ENCODE results near the gene TOGARAM1.

The TOGARAM1 gene

GRCh38 chr14:45028107-45028626, 66.2 kb downstream of the TOGARAM1 start:
- H3K4me3 ChIP-seq (replicated peaks in 1 of 2; ENCODE audit: low read depth in 2 of 2, low read length in 2 of 2), result no peak overlapping the region
- TF ChIP-seq, protein P1, sequence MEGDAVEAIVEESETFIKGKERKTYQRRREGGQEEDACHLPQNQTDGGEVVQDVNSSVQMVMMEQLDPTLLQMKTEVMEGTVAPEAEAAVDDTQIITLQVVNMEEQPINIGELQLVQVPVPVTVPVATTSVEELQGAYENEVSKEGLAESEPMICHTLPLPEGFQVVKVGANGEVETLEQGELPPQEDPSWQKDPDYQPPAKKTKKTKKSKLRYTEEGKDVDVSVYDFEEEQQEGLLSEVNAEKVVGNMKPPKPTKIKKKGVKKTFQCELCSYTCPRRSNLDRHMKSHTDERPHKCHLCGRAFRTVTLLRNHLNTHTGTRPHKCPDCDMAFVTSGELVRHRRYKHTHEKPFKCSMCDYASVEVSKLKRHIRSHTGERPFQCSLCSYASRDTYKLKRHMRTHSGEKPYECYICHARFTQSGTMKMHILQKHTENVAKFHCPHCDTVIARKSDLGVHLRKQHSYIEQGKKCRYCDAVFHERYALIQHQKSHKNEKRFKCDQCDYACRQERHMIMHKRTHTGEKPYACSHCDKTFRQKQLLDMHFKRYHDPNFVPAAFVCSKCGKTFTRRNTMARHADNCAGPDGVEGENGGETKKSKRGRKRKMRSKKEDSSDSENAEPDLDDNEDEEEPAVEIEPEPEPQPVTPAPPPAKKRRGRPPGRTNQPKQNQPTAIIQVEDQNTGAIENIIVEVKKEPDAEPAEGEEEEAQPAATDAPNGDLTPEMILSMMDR (IDR thresholded peaks at IDR 0.05; ENCODE audit: low read depth, low read length), result no peak
- no peak for DNase-seq (ENCODE audit: low read depth in 2 of 2)

GRCh38 chr14:45034730-45035129, 72.7 kb downstream of the TOGARAM1 start:
- TF ChIP-seq, protein P1 (IDR thresholded peaks at IDR 0.05; ENCODE audit: low read depth, low read length), result no peak
- DNase-seq (ENCODE audit: low read depth in 2 of 2), result no peak
- H3K4me3 ChIP-seq (replicated peaks in 1 of 2; ENCODE audit: low read depth in 2 of 2, low read length in 2 of 2), result no peak overlapping the region

DNA sequence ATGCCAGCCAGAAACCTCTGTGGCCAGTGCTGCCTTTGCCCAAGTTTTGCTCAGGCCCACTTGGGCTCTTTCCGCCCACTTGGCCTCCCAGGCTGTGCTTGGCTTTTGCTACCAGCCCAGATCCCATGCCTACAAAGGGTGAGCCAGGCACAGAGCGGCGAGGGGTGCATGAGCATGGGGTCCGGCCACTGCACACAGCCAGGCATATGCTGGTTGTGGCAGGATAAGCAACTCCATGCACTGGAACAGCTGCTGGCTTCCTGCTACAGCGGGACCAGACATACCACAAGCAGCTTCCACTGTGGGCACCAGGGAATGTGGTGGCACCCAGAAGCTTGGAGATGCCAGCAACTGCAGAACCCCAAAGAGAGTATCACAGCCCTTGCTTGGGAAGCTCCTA, 76.3 kb downstream of the TOGARAM1 start:
- TF ChIP-seq, protein P1 (IDR thresholded peaks at IDR 0.05; ENCODE audit: low read depth, low read length), result no peak
- DNase-seq (ENCODE audit: low read depth in 2 of 2), result no peak

GRCh38 chr14:45038865-45039264, 76.9 kb downstream of the TOGARAM1 start:
- H3K4me3 ChIP-seq (replicated peaks in 1 of 2; ENCODE audit: low read depth in 2 of 2, low read length in 2 of 2), result no peak overlapping the region
- TF ChIP-seq, protein P1 (IDR thresholded peaks at IDR 0.05; ENCODE audit: low read depth, low read length), result no peak
- no peak for DNase-seq (ENCODE audit: low read depth in 2 of 2)

More for the DNA sequence above, 76.3 kb downstream of the TOGARAM1 start:
- no peak overlapping the region for H3K4me3 ChIP-seq (replicated peaks in 1 of 2; ENCODE audit: low read depth in 2 of 2, low read length in 2 of 2)

DNA sequence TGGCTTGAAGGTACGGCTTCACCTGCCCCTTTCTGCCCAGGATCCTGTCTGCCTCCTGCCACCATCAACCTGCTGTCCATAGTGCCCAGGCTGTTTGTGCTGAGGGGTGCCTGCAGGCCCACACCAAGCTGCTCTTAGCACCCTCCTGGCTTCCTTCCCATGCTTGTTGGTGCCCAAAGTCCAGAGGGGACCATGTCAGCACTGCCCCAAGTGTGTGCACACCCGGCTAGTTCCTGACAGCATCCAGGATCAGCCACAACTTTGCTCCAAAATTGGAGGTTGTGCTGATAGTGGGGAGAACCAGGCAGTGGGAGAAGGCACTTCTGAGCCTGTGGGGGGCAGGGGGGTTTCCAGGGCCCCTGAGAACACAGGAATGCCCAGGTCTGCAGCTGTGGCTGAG, 77.4 kb downstream of the TOGARAM1 start:
- H3K4me3 ChIP-seq (replicated peaks in 1 of 2; ENCODE audit: low read depth in 2 of 2, low read length in 2 of 2), result no peak overlapping the region
- TF ChIP-seq, protein P1 (IDR thresholded peaks at IDR 0.05; ENCODE audit: low read depth, low read length), result no peak
- DNase-seq (ENCODE audit: low read depth in 2 of 2), result no peak

GRCh38 chr14:45041641-45042040, 79.7 kb downstream of the TOGARAM1 start:
- no peak overlapping the region for H3K4me3 ChIP-seq (replicated peaks in 1 of 2; ENCODE audit: low read depth in 2 of 2, low read length in 2 of 2)
- TF ChIP-seq, protein P1 (IDR thresholded peaks at IDR 0.05; ENCODE audit: low read depth, low read length), result no peak
- no peak for DNase-seq (ENCODE audit: low read depth in 2 of 2)

- TF ChIP-seq, protein P1 (IDR thresholded peaks at IDR 0.05; ENCODE audit: low read depth, low read length), result no peak
- H3K4me3 ChIP-seq (replicated peaks in 1 of 2; ENCODE audit: low read depth in 2 of 2, low read length in 2 of 2), result no peak overlapping the region
- no peak for DNase-seq (ENCODE audit: low read depth in 2 of 2)
These were observed 82.6 kb downstream of the TOGARAM1 start for GRCh38 chr14:45044638-45045037.
